DND-41 (cell line): ENCODE results near the gene MARS1.

Experiments
- ATAC-seq: fragments of 200-7000 bp; cut with Tn5 transposase; 3 replicates; pipeline ENCODE4 v1.9.1; 2021; ENCODE audit warnings: low read depth; ENCODE audit not compliant: insufficient read depth
- DNase-seq: peaks from one replicate; pipeline ENCODE4 v3.0.0-alpha.2; 2020
- H2AFZ ChIP-seq: 2 replicates; pipeline ENCODE4 v1.6.0; 2012; ENCODE audit warnings: low read depth, low read length
- H3K27ac ChIP-seq: 2 replicates; pipeline ENCODE4 v1.5.1; 2012; ENCODE audit warnings: low read length, inconsistent platforms
- H3K27me3 ChIP-seq: fragments of 200-600 bp; sonication (generic); 2 replicates; pipeline ENCODE4 v1.6.0; 2012; ENCODE audit warnings: low read length, mild to moderate bottlenecking, inconsistent platforms; ENCODE audit not compliant: insufficient read depth, poor library complexity
- H3K36me3 ChIP-seq: 2 replicates; pipeline ENCODE4 v1.5.1; 2012; ENCODE audit warnings: low read length, inconsistent platforms; ENCODE audit not compliant: insufficient read depth
- H3K4me1 ChIP-seq: 2 replicates; pipeline ENCODE4 v1.5.1; 2012; ENCODE audit warnings: mild to moderate bottlenecking, low read length; ENCODE audit not compliant: insufficient read depth
- H3K4me2 ChIP-seq: 2 replicates; pipeline ENCODE4 v1.6.0; 2012; ENCODE audit warnings: mild to moderate bottlenecking, moderate library complexity, low read length, inconsistent platforms; ENCODE audit not compliant: insufficient read depth
- H3K4me3 ChIP-seq, 2 experiments: fragments of 200-600 bp in 1 of 2; shearing (Covaris generic) in 1 of 2; 2 replicates each; pipeline ENCODE4 v1.5.1; 2012 to 2016; ENCODE audit warnings: inconsistent platforms in 2 of 2, low read length in 2 of 2, mild to moderate bottlenecking in 2 of 2, low read depth in 1 of 2, moderate library complexity in 1 of 2
- H3K79me2 ChIP-seq: 2 replicates; pipeline ENCODE4 v1.6.0; 2012; ENCODE audit warnings: low read length, inconsistent platforms; ENCODE audit not compliant: insufficient read depth
- H3K9ac ChIP-seq: 2 replicates; pipeline ENCODE4 v1.6.0; 2012; ENCODE audit warnings: low read depth, mild to moderate bottlenecking, inconsistent platforms, low read length, moderate library complexity
- H3K9me3 ChIP-seq: 2 replicates; pipeline ENCODE4 v1.5.1; 2012; ENCODE audit warnings: low read length, moderate library complexity, mild to moderate bottlenecking, inconsistent platforms; ENCODE audit not compliant: insufficient read depth, severe bottlenecking
- H4K20me1 ChIP-seq: 2 replicates; pipeline ENCODE4 v1.6.0; 2012; ENCODE audit warnings: low read length; ENCODE audit not compliant: insufficient read depth
- EZH2 ChIP-seq: IDR thresholded peaks from 3 replicates; pipeline ENCODE4 v1.6.1; 2012; ENCODE audit warnings: borderline replicate concordance, low read depth, mild to moderate bottlenecking, moderate library complexity, low read length, inconsistent platforms; ENCODE audit not compliant: severe bottlenecking
- TF ChIP-seq, protein P1 (sequence below): IDR thresholded peaks from 2 replicates; pipeline ENCODE4 v1.5.1; 2012; ENCODE audit warnings: borderline replicate concordance, low read length, moderate library complexity, mild to moderate bottlenecking; ENCODE audit not compliant: poor library complexity, severe bottlenecking; ENCODE audit errors: extremely low read depth

The MARS1 gene

DNA sequence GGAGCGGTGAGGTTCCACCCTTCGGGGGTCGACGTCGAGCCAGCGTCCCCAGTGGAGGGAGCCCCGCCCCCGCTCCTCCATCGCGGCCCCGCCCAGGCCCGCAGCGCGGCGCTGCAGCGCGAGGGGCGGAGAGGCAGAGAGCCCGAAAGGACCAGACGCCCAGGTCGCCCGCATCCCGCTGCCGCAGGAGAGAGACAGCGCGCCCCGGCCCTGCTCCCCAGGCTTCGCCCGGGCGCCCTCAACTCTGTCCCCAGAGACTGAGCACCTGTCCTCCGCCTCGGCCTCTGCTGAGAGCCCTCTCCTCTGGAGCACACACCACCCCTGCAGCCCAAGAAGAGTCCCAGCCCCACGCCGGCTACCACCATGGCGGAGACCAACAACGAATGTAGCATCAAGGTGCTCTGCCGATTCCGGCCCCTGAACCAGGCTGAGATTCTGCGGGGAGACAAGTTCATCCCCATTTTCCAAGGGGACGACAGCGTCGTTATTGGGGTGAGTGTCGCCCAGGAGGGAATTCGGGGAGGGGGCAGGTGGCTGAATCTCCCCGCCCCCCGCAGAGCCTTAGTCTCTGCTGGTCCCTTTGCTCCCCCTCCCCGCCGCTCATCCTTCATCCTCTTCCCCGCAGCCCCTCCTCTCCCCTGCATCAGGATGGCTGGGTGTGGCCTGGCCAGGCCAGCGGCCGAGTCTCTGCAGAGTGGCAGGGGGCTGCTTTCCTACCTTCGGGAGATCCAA, 62.2 kb downstream of the MARS1 start, which contains the start of gene KIF5A:
Gene KIF5A, plus strand, starts transcription at position 136 of the 732 bp plus-strand sequence. Its CDS starts 228 bp downstream, at position 364.
- Histone ChIP-seq H3K36me3 (peaks cover 13% of the 10 kb centered on the region; the same call in 1 of the 2 replicates), H3K79me2 (peaks cover 19% of the 10 kb centered on the region), H3K4me3 (no peak within 1 kb of the TSS), H3K27ac (no peak within 1 kb of the TSS), H3K4me2 (no peak within 1 kb of the TSS), H4K20me1 (peaks cover 8% of the 10 kb centered on the region; the same call in 1 of the 2 replicates), H3K9me3 (no peaks in the 10 kb centered on the region), H3K4me1 (peaks cover 21% of the 10 kb centered on the region), H2AFZ (no peak within 1 kb of the TSS), H3K9ac (no peak within 1 kb of the TSS), H3K27me3 (peaks cover 31% of the 10 kb centered on the region)
- DNase-seq = no peak
- ATAC-seq = no peak
- TF ChIP-seq, protein P1, sequence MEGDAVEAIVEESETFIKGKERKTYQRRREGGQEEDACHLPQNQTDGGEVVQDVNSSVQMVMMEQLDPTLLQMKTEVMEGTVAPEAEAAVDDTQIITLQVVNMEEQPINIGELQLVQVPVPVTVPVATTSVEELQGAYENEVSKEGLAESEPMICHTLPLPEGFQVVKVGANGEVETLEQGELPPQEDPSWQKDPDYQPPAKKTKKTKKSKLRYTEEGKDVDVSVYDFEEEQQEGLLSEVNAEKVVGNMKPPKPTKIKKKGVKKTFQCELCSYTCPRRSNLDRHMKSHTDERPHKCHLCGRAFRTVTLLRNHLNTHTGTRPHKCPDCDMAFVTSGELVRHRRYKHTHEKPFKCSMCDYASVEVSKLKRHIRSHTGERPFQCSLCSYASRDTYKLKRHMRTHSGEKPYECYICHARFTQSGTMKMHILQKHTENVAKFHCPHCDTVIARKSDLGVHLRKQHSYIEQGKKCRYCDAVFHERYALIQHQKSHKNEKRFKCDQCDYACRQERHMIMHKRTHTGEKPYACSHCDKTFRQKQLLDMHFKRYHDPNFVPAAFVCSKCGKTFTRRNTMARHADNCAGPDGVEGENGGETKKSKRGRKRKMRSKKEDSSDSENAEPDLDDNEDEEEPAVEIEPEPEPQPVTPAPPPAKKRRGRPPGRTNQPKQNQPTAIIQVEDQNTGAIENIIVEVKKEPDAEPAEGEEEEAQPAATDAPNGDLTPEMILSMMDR = no peak
- TF ChIP-seq EZH2 = no peak

DNA sequence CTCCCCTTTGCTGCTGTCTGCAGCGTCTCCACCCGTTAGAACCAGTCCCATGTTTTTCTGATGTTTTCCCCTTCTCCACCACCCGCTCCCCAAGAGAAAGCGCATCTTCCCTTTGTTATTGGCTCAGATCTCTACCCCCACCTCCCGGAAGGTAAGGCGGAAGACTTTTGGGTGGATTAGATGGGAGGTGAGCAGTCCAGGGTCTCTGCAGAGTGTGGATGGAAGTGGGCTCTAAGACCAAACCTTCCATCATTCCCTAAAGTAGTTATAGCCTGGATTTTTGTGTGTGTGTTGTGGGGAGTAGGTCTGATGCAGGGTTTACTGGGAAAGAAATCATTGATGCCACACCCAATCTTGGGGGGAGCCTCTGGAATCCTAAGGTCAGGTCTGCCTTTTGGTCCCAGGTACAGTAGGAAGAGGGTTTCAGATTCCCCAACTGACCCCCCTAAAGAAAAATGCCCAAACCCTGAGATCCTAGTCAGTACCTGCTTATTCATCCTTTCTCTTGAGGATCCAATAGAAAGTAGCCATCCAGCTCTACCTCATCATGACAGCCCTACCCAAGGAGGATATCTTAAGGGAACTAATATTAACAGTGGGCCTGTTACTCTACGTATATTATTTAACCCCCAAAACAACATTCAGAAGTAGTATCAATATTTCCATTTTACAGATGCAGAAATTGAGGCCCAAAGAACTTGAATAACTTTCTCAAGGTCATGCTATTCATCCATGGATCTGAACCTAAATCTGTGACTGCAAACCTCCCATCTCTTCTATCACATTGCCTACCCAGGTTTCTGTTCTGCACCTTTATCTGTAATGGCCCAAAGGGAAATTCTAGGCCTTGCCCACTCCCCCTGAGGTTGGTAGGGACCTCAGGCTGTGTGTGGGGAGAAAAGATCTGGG, 63.0 kb downstream of the MARS1 start:
- Histone ChIP-seq H3K36me3 (peaks cover 5% of the 10 kb centered on the region; the same call in 1 of the 2 replicates), H3K27me3 (peaks cover 31% of the 10 kb centered on the region), H3K4me1 (peaks cover 13% of the 10 kb centered on the region), H3K4me2 (no peak overlapping the region), H3K79me2 (peaks cover 11% of the 10 kb centered on the region), H4K20me1 (peaks cover 6% of the 10 kb centered on the region; the same call in 1 of the 2 replicates), H3K9ac (no peak overlapping the region), H3K4me3 (no peak overlapping the region), H3K27ac (no peak overlapping the region), H3K9me3 (no peaks in the 10 kb centered on the region), H2AFZ (no peak overlapping the region)
- ATAC-seq = no peak
- no peak for DNase-seq
- no peak for TF ChIP-seq EZH2
- TF ChIP-seq, protein P1 = no peak

DNA sequence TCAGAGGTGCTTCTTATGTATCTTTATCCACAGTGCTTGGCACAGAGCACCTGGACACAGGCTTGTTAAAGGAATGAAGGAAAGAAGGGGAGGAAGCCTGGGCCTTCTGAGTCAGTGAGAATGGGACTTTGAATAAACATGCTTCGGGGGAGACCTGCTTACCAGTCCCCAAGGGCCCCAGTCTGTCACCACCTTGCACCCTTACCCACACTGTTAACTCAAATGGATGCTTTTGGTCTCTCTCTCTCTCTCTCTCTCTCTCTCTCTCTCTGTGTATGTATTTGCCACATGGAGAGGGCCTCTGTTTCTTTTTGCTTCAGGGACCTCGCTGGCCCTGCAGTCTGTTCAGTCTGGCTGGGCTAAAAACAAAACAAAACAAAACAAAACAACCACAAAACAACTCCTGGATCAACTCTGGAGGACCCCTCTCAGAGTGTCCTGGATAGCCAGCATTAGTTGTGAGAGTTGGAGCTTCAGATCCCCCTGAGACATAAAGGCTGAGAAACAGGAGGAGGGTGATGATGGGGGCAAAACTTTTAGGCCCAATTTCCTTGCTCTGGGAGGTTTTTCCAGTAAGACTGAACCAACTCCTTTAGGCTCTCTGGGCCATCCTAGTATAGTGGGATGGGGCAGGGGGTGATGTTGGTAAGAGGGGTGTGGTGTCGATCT, 63.9 kb downstream of the MARS1 start:
- H3K36me3 ChIP-seq = peaks cover 1% of the 10 kb centered on the region; the same call in 1 of the 2 replicates
- H3K9me3 ChIP-seq = no peaks in the 10 kb centered on the region
- no peaks in the 10 kb centered on the region for H4K20me1 ChIP-seq
- H3K9ac ChIP-seq = no peak overlapping the region
- ATAC-seq (no peak), DNase-seq (no peak)
- H3K4me3 ChIP-seq = no peak overlapping the region
- H3K27me3 ChIP-seq = peaks cover 31% of the 10 kb centered on the region
- peaks cover 7% of the 10 kb centered on the region for H3K4me1 ChIP-seq
- H3K27ac ChIP-seq = no peak overlapping the region
- peaks cover 2% of the 10 kb centered on the region for H3K79me2 ChIP-seq
- TF ChIP-seq, protein P1 = no peak
- TF ChIP-seq EZH2 = no peak
- H3K4me2 ChIP-seq = no peak overlapping the region
- H2AFZ ChIP-seq = peak overlapping the region; percentile 11; the same call in 1 of the 2 replicates
